ENCODE data around the gene LSM12. TPM values are rescaled to one million over a fixed set of nuclear protein-coding genes. Genes with fewer than 3 reads are reported as not detected.

The LSM12 gene
- total RNA-seq, 1 experiment from 2014 or later = 128 TPM

DNA sequence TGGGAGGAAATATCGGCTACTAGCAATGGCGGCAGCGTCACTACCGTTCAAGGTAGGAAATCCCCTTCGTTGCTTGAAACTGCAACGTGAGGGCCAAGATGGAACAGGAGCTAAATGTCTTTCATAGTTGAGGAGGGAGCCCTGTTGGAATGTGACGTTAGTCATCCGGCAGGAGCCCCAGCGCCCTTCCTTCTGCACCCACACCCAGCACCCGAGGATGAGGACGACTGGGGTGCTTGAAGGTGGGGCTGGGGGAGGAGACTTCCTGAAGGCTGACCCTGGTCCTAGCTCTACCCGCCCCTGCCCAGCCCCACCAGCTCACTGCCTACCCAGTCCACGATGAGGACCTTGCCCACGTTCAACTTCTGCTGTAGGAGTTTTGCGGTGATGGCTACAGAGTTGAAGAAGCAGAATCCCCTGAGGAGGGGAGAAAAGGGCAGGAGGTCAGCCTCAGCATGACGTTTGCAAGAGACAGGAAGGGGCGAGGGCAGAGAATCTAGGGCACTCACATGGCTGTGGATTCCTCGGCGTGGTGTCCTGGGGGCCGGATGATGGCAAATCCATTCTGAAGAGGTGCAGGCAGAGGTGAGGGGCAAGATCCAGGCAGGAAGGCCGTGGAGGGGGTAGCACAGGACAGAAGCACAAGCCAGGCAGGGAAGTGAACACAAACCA is 15.9 kb upstream of the LSM12 start:
- Histone ChIP-seq H4K20me1 (ENCODE audit: control insufficient read depth, insufficient read depth, insufficient read length) (no peaks in the 10 kb centered on the region), H3K23me2 (ENCODE audit: insufficient read length, low read depth, low read length, poor library complexity, severe bottlenecking) (peaks cover 5% of the 10 kb centered on the region), H3K4me2 (ENCODE audit: insufficient read depth, insufficient read length, low read length) (no peak overlapping the region), H4K91ac (ENCODE audit: insufficient read length, low read depth, low read length) (no peak overlapping the region), H3K79me1 (ENCODE audit: insufficient read depth, low read depth, low read length, poor library complexity, severe bottlenecking) (no peaks in the 10 kb centered on the region), H2BK20ac (ENCODE audit: low read depth, low read length, poor library complexity, severe bottlenecking) (no peak overlapping the region), H3K27me3 (ENCODE audit: insufficient read depth, low read length) (no peaks in the 10 kb centered on the region), H3K27ac (ENCODE audit: insufficient read length, low read depth, low read length) (no peak overlapping the region), H3K14ac (ENCODE audit: insufficient read depth, low read length) (no peak overlapping the region), H2AFZ (ENCODE audit: low read length) (no peak overlapping the region), H3K9me3 (ENCODE audit: control insufficient read depth, low read depth, low read length) (no peaks in the 10 kb centered on the region), H2BK5ac (ENCODE audit: insufficient read length, low read length) (no peak overlapping the region), H3K23ac (ENCODE audit: insufficient read length, low read depth, low read length) (no peak overlapping the region), H2BK120ac (ENCODE audit: low read depth, low read length, poor library complexity, severe bottlenecking) (no peak overlapping the region), H2BK12ac (ENCODE audit: insufficient read length, low read depth, low read length) (no peak overlapping the region), H2AK5ac (ENCODE audit: insufficient read length, low read length) (no peak overlapping the region), H4K8ac (replicated peaks; ENCODE audit: insufficient read length, low read depth, low read length) (no peak overlapping the region), H3K9ac (ENCODE audit: extremely low read depth, insufficient read length, low read length) (no peak overlapping the region), H3K79me2 (ENCODE audit: insufficient read depth, low read length) (no peaks in the 10 kb centered on the region), H4K5ac (ENCODE audit: insufficient read length, low read depth, low read length) (no peak overlapping the region), H3K56ac (ENCODE audit: insufficient read length, low read depth, low read length) (no peak overlapping the region), H3K18ac (ENCODE audit: insufficient read length, low read depth, low read length) (no peak overlapping the region), H3K4me1 (ENCODE audit: insufficient read depth, low read length) (no peaks in the 10 kb centered on the region), H3K4ac (ENCODE audit: low read depth, low read length) (no peak overlapping the region), H3T11ph (ENCODE audit: low read length) (no peak overlapping the region), H2BK15ac (ENCODE audit: low read depth, low read length) (no peak overlapping the region)
- WGBS (ENCODE audit: extremely low coverage, insufficient read length, low lambda C conversion rate) = no CpG with 5 or more reads among the region's 21 CpGs
- peak overlapping the region in 1 of 2 experiments; percentile 47; a peak in 2 of 5 replicates for H3K4me3 Mint-ChIP-seq
- DNase-seq = no peak
- peaks cover 23 to 32% of the 10 kb centered on the region in 2 experiments for H3K4me1 Mint-ChIP-seq
- H3K9me3 Mint-ChIP-seq = no peaks in the 10 kb centered on the region
- peak overlapping the region in 1 of 3 experiments; percentile 91; a peak in 3 of 7 replicates for H3K27ac Mint-ChIP-seq
- TF ChIP-seq, protein P1, sequence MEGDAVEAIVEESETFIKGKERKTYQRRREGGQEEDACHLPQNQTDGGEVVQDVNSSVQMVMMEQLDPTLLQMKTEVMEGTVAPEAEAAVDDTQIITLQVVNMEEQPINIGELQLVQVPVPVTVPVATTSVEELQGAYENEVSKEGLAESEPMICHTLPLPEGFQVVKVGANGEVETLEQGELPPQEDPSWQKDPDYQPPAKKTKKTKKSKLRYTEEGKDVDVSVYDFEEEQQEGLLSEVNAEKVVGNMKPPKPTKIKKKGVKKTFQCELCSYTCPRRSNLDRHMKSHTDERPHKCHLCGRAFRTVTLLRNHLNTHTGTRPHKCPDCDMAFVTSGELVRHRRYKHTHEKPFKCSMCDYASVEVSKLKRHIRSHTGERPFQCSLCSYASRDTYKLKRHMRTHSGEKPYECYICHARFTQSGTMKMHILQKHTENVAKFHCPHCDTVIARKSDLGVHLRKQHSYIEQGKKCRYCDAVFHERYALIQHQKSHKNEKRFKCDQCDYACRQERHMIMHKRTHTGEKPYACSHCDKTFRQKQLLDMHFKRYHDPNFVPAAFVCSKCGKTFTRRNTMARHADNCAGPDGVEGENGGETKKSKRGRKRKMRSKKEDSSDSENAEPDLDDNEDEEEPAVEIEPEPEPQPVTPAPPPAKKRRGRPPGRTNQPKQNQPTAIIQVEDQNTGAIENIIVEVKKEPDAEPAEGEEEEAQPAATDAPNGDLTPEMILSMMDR (conservative IDR thresholded peaks at IDR 0.05) = no peak
- peaks cover 1% of the 10 kb centered on the region for H3K27me3 Mint-ChIP-seq (ENCODE audit: low read depth)
- peaks cover 25 to 67% (median 59%) of the 10 kb centered on the region in 3 experiments; a peak in 6 of 7 replicates for H3K36me3 Mint-ChIP-seq (ENCODE audit: insufficient read depth in 1 of 3, low read depth in 3 of 3)

Measured in H9 (cell line).